C4-2B (cell line): Measurements from ENCODE around the gene EARS2.

Source experiments
- H3K27ac ChIP-seq: fragments of 450-650 bp; 2 replicates; pipeline ENCODE4 v1.5.1; 2017
- CTCF ChIP-seq: fragments of 450-650 bp; conservative IDR thresholded peaks from 2 replicates; pipeline ENCODE4 v1.5.1; 2017; ENCODE audit warnings: mild to moderate bottlenecking
- ZFX ChIP-seq: fragments of 450-650 bp; IDR thresholded peaks from 2 replicates; pipeline ENCODE4 v1.6.1; 2017

EARS2 gene

GRCh38 chr16:23566724-23567123 is 9.6 kb upstream of the EARS2 start:
- H3K27ac ChIP-seq, result no peak overlapping the region
- TF ChIP-seq CTCF (no peak), ZFX (no peak)

DNA sequence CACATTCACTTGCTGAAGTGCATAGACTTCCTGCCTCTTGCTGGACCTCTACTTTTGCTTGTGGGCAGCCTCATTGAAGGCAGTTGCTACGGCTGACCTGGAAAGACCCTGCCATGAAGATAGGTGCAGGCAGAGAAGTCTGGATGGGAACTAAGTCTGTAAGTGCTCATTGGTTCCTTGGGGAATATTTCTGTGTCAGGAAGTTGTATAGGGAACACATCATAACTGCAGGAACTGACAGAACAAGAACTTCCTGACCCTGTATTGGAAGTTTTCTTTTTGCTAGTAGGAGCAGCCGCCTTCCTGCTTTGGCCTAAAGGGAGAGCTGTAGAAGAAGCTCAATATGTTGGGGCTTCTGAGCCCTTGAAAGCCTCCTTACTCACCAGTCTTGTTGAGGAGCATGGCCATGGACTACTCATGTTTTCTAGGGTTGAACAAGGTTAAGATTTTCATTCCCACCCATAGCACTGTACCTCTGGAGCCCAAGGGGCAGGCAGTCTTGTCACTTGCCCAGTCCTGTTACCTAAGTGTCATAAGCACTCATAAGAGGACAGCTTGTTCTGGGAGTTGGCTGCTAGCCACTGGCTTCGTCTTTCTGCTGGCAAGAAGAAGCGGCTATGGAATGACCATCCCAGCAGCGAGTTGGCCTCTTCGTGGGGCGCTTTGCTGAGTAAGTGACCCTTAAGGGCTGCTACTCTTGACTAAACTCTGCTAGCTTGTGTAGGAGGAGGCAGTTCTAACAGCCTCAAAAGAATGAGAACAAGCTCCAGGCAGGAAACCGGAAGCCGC is 7.6 kb upstream of the EARS2 start:
- TF ChIP-seq ZFX (no peak), CTCF (no peak)
- H3K27ac ChIP-seq, result peak overlapping the region; percentile 10; the same call in 1 of the 2 replicates

DNA sequence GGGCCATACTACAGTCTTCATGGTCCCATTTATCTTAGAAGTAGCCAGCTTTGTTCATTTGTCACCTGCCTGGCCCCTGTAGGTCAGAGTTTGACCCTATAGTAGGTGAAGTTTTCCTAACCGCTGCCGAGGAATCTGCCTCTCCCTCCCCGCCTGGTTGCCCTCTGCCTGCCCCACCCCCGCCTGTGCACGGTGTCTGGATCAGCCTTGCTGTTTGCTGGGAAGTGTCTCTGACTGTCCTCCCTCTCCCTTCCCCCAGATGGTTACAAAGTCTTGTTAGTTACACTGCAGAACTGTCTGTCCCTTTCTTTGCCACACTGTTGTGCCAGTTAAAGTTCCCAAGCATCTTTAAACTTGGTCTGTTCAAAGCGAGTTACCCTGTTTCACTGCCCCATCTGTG is 6.0 kb upstream of the EARS2 start:
- no peak for TF ChIP-seq ZFX
- no peak for TF ChIP-seq CTCF
- no peak overlapping the region for H3K27ac ChIP-seq

GRCh38 chr16:23562505-23562904 is 5.4 kb upstream of the EARS2 start:
- TF ChIP-seq CTCF (no peak), ZFX (no peak)
- no peak overlapping the region for H3K27ac ChIP-seq

- no peak for TF ChIP-seq CTCF
- no peak overlapping the region for H3K27ac ChIP-seq
Measured at GRCh38 chr16:23561586-23561985, 4.4 kb upstream of the EARS2 start.

- TF ChIP-seq ZFX, result peak; percentile 75
- TF ChIP-seq CTCF, result no peak
- H3K27ac ChIP-seq, result peak overlapping the region; percentile 86
Measured at GRCh38 chr16:23557779-23558702, 891 bp upstream of the EARS2 start.

- no peak for TF ChIP-seq CTCF
- TF ChIP-seq ZFX, result no peak
- H3K27ac ChIP-seq, result no peak overlapping the region
Measured at GRCh38 chr16:23554536-23554935, 2.6 kb downstream of the EARS2 start.
